ENCODE results near the gene ZNF43.
A peak's percentile ranks its signal among the peaks of the same experiment; 100 is the strongest.
"Not testable (repeated sequence)": the region's sequence is repeated elsewhere in the genome, so short reads cannot be mapped to it uniquely, and the experiment has no call there.

The ZNF43 gene

GRCh38 chr19:21789466-21790085, 46.4 kb downstream of the ZNF43 start:
- no peak for DNase-seq

DNA sequence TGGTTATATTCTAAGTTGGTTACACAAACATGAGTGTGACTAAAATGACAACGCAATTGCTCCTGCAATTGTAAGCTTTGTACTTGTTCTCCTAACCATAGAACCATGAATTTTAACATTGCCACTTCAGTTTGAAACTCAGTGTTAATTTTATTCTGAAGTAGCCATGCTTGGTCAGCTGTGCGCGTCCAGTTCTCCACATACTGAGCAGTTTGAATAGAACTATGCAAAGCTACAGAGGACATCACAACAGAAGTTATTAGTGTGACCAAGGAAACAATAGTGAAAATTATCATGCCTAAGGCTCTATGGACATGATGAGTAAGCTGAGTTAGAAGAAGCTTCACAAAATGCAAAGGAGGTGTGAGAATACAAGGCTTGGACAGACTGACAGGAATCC, 49.0 kb downstream of the ZNF43 start:
- DNase-seq = no peak

DNA sequence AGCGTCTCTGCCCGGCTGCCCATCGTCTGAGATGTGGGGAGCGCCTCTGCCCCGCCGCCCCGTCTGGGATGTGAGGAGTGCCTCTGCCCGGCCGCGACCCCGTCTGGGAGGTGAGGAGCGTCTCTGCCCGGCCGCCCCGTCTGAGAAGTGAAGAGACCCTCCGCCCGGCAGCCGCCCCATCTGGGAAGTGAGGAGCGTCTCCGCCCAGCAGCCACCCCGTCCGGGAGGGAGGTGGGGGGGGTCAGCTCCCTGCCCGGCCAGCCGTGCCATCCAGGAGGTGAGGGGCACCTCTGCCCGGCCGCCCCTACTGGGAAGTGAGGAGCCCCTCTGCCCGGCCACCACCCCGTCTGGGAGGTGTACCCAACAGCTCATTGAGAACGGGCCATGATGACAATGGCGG, 60.2 kb downstream of the ZNF43 start:
- DNase-seq = not testable (repeated sequence)

- peak; percentile 93 for DNase-seq
Observed at GRCh38 chr19:21767065-21767800, 68.7 kb downstream of the ZNF43 start, which contains the start of gene ZNF100. ZNF100 (minus strand) TSS chr19:21767579; CDS start chr19:21767429, 150 bp downstream.

DNA sequence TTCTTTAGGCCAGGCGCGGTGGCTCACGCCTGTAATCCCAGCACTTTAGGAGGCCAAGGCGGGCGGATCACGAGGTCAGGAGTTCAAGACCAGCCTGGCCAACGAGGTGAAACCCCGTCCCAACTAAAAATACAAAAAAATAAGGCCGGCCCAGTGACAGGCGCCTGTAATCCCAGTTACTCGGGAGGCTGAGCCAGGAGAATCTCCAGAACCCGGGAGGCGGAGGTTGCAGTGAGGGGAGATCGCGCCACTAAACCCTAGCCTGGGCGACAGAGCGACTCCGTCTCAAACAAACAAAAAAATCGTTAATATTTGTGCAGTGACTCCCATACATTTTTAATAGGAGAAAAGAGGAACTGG, 69.3 kb downstream of the ZNF43 start:
- not testable (repeated sequence) for DNase-seq

GRCh38 chr19:21765151-21765550, 70.8 kb downstream of the ZNF43 start:
- peak; percentile 24 for DNase-seq

DNA sequence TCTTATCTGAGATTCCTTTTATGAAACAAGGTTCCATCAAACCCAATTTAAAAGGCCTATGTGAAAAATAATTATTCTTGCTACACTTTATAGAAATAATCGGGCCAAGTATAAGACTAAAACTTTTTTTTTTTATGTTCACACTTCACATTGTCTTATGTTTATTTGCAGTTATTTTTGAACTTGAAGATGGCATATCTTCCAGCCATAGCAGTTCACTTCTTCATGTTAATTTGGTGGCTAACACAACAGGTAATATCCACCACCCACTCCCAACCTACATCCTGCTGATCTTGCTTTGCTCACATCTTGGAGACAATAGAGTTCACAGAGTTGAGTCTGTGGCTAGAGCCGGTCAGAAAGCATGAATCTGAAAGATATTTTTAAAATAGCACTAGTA, 74.4 kb downstream of the ZNF43 start:
- not testable (repeated sequence) for DNase-seq

DNA sequence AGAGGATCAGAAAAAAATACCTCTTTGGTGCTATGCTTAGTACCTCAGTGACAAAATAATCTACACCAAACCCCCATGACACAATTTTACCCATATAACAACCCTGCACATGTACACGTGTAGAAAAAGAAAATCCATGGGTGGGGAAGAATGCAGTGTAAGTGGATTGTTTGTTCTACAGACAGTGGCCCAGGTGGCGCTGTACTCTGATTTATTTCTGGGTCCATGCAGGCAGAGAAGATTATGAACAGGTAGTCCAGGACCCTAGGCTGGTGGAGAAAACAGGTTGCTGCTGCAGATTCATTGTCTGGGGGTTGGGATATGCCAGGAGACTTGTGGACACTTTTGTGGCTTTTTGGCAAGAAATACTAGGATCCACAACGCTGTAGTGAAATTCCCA, 77.7 kb downstream of the ZNF43 start:
- no peak for DNase-seq

DNA sequence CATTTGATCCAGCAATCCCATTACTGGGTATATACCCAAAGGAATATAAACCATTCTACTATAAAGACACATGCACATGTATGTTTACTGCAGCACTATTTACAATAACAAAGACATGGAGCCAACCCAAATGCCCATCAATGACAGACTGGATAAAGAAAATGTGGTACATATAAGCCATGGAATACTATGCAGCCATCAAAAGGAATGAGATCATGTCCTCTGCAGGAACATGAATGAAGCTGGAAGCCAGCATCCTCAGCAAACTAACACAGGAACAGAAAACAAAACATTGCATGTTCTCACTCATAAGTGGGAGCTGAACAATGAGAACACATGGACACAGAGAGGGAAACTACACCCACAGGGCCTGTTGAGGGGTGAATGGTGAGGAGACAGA, 80.4 kb downstream of the ZNF43 start:
- not testable (repeated sequence) for DNase-seq

All from activated CD4-positive, alpha-beta T cell treated with anti-CD3 and anti-CD28 coated beads, Interleukin-10, Interleukin-2, amounts not matched to agents 100 ng/mL and 50 ng/mL, durations not matched to agents 16 hours and 8 hours (primary cell).